GM10266 (cell line): Measurements from ENCODE around the gene DNAAF6.
"Not testable (repeated sequence)": the region's sequence is repeated elsewhere in the genome, so short reads cannot be mapped to it uniquely, and the experiment has no call there.

Experiments
- DNase-seq: peaks from one replicate; pipeline ENCODE4 v3.0.0; 2012; ENCODE audit errors: extremely low spot score
- TF ChIP-seq, protein P1 (sequence below): IDR thresholded peaks from 2 replicates; pipeline ENCODE4 v1.5.1; 2012; ENCODE audit warnings: mild to moderate bottlenecking, low read depth; ENCODE audit not compliant: control insufficient read depth, insufficient read depth; ENCODE audit errors: missing control alignments

Gene DNAAF6

DNA sequence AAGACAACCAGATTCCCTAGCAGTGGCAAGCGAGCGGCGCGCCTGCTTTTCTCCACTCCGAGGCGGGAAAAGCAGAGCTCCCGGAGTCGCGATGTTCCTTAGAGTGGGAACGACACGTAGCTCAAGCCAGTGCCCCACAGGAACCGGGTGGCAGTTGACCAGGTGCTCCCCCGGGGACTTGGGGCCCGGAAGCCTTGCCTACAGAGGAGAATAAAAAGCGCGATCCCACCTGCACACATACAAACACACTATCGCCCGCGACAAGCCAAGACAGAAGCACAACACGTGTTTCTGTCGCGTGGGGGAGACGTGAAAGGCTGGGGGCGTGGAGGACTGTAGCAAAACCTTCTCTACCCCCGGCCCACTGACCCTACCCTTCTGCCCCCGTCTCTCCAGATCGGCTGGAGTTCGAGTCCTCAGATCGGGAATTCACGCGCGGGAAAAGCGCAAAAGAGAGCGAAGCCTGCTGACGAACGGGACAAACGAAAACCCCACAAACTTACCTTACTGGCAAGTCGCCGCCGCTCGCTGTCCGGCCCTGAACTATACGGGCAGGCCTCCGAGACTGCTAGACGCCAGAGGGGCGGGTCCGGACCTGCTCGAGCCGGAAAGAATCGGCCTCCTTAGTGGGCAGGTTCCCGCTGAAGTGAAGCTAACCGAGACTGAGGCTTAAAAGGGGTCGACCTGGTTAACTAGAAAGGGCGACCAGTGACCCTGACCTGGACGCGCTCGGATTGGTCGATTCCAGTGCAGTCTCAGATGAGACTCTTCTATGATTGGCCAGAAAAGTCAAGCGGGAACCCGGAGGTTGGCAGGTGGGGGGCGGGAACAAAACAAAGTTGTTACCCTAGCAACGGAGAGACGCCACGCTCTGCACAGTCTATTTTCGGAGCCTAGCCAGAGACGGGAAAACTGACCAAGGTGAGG is at the start of gene DNAAF6, which contains the start of gene NUP62CL:
Gene DNAAF6 (plus strand): TSS at position 842 of the 927 bp plus-strand sequence. CDS start 6,265 bp downstream, outside the sequence.
Gene NUP62CL (minus strand): TSS at position 664 of the 927 bp plus-strand sequence. CDS start 31,287 bp downstream, outside the sequence.
- peak; percentile 61 for DNase-seq
- TF ChIP-seq, protein P1, sequence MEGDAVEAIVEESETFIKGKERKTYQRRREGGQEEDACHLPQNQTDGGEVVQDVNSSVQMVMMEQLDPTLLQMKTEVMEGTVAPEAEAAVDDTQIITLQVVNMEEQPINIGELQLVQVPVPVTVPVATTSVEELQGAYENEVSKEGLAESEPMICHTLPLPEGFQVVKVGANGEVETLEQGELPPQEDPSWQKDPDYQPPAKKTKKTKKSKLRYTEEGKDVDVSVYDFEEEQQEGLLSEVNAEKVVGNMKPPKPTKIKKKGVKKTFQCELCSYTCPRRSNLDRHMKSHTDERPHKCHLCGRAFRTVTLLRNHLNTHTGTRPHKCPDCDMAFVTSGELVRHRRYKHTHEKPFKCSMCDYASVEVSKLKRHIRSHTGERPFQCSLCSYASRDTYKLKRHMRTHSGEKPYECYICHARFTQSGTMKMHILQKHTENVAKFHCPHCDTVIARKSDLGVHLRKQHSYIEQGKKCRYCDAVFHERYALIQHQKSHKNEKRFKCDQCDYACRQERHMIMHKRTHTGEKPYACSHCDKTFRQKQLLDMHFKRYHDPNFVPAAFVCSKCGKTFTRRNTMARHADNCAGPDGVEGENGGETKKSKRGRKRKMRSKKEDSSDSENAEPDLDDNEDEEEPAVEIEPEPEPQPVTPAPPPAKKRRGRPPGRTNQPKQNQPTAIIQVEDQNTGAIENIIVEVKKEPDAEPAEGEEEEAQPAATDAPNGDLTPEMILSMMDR = no peak

DNA sequence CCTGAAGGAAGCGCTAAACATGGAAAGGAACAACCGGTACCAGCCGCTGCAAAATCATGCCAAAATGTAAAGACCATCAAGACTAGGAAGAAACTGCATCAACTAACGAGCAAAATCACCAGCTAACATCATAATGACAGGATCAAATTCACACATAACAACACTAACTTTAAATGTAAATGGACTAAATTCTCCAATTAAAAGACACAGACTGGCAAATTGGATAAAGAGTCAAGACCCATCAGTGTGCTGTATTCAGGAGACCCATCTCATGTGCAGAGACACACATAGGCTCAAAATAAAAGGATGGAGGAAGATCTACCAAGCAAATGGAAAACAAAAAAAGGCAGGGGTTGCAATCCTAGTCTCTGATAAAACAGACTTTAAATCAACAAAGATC is 48.8 kb upstream of the DNAAF6 start:
- DNase-seq = not testable (repeated sequence)

DNA sequence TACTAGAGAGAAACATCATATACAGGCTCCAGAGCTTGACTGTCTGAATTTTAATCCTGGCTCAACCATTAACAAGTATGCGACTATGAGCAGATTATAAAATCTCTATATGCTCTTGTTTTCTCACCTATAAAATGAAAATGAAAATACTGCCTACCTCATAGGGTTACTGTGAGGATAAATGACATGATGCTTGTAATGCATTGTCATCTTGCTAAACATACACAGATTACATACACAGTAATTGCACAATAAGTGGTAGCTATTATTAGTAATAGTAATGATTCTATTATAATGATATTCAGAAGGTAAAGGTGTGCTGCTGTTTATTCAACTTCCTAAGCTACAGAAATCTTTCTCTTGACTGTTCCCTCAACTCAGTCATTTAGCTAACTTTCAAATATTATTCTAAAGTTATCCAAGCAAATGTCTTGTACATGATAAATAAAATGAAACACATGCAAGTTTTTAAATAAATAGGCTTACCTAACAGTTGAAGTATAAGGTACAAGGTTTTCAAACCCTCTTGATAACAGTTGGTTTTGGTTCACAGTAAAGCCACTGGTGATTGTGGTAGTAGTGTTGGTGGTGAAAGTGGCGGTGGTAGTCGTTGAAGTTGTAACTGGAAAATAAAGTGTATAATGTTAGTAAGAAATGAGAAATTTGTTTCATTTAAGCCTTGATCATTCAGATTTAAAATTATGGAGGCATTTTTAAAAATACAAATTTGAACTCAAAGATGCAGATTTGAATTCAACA is 39.1 kb upstream of the DNAAF6 start:
- DNase-seq = no peak
- TF ChIP-seq, protein P1 = no peak

DNA sequence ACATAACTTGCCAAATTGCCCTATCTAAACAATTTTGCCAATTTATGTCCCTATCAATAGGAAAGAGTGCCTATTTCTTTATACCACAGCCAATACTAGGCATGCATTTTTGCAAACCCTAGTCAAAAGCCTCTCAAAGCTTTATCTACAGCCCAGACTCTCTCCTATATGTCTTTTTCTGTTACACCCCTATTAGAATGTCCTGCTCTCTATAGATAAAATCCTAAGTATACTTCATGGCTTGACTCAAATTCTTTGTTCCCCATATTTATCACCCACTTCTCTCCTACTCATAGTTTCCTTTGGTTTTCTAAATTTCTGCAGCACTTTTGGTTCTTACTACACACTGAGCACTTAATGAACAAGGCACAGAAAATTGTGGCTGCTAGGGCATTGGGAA is 38.2 kb upstream of the DNAAF6 start:
- DNase-seq = no peak
- TF ChIP-seq, protein P1 = no peak

DNA sequence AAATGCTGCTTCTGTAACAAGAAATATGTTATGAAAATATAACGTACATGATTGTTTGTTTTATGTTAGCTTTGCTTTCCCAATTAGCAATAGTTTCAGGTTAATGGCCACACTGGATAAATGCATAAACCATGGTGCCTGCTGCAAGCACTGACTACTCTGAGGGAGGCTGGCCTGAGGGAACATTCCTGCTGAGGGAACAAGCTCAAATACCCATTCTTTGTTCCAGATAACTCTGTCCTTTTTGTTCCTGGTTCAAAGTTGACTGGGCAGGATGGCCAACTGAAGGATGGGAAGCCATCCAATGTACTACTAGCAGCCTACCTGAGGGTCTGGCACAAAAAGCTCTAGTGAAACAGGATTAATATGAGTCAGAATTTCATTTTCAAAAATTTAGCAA is 37.7 kb upstream of the DNAAF6 start:
- no peak for DNase-seq
- TF ChIP-seq, protein P1 = no peak

DNA sequence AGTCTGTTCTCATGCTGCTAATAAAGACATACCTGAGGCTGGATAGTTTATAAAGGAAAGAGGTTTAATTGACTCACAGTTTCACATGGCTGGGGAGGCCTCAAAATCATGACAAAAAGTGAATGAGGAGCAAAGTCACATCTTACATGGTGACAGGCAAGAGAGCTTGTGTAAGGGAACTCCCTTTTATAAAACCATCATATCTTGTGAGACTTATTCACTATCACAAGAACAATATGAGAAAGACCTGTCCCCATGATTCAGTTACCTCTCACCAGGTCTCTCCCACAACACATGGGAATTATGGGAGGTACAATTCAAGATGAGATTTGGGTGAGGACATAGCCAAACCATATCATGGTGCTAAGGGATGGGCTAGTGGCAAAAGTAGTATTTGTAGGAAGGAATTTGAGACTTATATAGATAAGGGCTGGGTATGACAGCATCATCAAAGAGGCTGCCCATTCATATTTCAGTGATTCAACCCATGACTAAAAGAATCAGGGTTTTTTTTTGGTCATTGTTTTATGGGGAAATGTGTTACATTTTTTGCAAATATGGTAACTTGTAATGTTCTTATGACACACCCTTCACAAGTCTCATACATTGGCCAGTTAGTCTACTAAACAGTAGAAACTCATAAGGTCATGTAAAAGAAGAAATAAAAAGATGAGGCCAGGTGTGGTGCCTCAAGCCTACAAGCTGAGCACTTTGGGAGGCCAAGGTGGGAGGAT is 34.9 kb upstream of the DNAAF6 start:
- TF ChIP-seq, protein P1 = no peak
- no peak for DNase-seq

DNA sequence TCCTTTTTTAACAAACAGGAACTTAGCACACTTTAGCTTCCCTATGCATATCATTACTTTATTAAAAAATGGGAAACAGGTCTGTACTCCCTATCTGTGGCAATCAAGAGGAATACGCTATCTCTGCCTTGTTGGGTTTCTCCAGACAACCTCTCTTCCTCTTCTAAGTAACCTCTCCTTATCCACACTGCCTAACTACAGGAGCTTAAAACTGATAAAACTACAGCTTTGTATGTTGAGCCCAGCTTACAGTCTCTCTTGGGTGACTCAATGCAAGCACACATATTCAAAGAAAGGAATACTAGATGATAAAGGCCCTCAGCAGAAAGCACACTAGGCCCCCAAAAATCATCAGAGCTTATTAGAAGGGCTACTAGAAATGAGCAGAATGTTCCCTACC is 9.1 kb upstream of the DNAAF6 start:
- DNase-seq = no peak
- TF ChIP-seq, protein P1 = no peak

DNA sequence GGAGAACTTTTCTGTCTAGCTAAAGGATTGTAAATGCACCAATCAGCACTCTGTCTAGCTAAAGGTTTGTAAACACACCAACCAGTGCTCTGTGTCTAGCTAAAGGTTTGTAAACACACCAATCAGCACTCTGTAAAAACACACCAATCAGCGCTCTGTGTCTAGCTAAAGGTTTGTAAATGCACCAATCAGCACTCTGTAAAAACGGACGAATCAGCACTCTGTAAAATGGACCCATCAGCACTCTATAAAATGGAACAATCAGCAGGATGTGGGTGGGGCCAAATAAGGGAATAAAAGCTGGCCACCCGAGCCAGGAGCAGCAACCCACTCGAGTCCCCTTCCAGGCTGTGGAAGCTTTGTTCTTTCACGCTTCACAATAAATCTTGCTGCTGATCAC is 8.3 kb upstream of the DNAAF6 start:
- DNase-seq = not testable (repeated sequence)
